K562 (cell line): ENCODE data around the gene TAF10. TPM values are rescaled to one million over a fixed set of nuclear protein-coding genes. Genes with fewer than 3 reads are reported as not detected.

Experiments used
- ARID2 ChIP-seq: fragments of 450-650 bp; IDR thresholded peaks from 2 replicates; pipeline ENCODE4 v1.6.1; 2017; ENCODE audit warnings: antibody characterized with exemption, mild to moderate bottlenecking
- BCOR ChIP-seq: fragments of 450-650 bp; IDR thresholded peaks from 2 replicates; pipeline ENCODE4 v1.6.1; 2016
- DPF2 ChIP-seq: fragments of 450-650 bp; IDR thresholded peaks from 2 replicates; pipeline ENCODE4 v1.6.1; 2016
- EP400 ChIP-seq: fragments of 450-650 bp; IDR thresholded peaks from 2 replicates; pipeline ENCODE4 v1.6.1; 2017; ENCODE audit warnings: antibody characterized with exemption, mild to moderate bottlenecking, moderate library complexity
- ESRRB ChIP-seq: fragments of 250-450 bp; sonication (Bioruptor Pico); IDR thresholded peaks from 2 replicates; pipeline ENCODE4 v1.5.0; 2020; ENCODE audit warnings: mild to moderate bottlenecking, moderate library complexity, borderline replicate concordance
- FOSL1 ChIP-seq: fragments of 200-800 bp; sonication (Bioruptor generic); conservative IDR thresholded peaks from 2 replicates; pipeline ENCODE4 v1.6.1; 2016; ENCODE audit warnings: missing genetic modification characterization, missing compliant biosample characterization
- FOXK2 ChIP-seq, 2 experiments: fragments of 450-650 bp; IDR thresholded peaks in 1 of 2; conservative IDR thresholded peaks in 1 of 2; 2 replicates each; pipeline ENCODE4 v1.6.1; 2016; ENCODE audit warnings: low read depth in 2 of 2, mild to moderate bottlenecking in 1 of 2
- GTF2E2 ChIP-seq: fragments of 200-800 bp; sonication (Bioruptor generic); IDR thresholded peaks from 2 replicates; pipeline ENCODE4 v1.6.1; 2016; ENCODE audit warnings: missing genetic modification characterization, missing compliant biosample characterization
- HCFC1 ChIP-seq: IDR thresholded peaks from 2 replicates; pipeline ENCODE4 v1.6.1; 2012; ENCODE audit warnings: low read depth, low read length, improper control_type of control experiment
- HES1 ChIP-seq: fragments of 450-650 bp; IDR thresholded peaks from 2 replicates; pipeline ENCODE4 v1.6.1; 2016; ENCODE audit warnings: low read depth, mild to moderate bottlenecking, moderate library complexity
- MCM3 ChIP-seq: fragments of 450-650 bp; IDR thresholded peaks from 2 replicates; pipeline ENCODE4 v1.6.1; 2016
- NFYB ChIP-seq: IDR thresholded peaks from 2 replicates; pipeline ENCODE4 v1.6.1; 2011; ENCODE audit warnings: mild to moderate bottlenecking, moderate library complexity; ENCODE audit not compliant: insufficient read length; ENCODE audit errors: extremely low read depth
- NKRF ChIP-seq: fragments of 450-650 bp; IDR thresholded peaks from 2 replicates; pipeline ENCODE4 v1.6.1; 2016; ENCODE audit warnings: borderline replicate concordance
- NR2C2 ChIP-seq, 2 experiments: fragments of 200-800 bp in 1 of 2; sonication (Bioruptor generic) in 1 of 2; sonication (generic) in 1 of 2; formaldehyde crosslinking in 1 of 2; IDR thresholded peaks; 2 replicates each; pipeline versions ENCODE4 v1.6.1 to v1.8.0; 2016 to 2022; ENCODE audit warnings: mild to moderate bottlenecking in 1 of 2, missing compliant biosample characterization in 1 of 2, missing genetic modification characterization in 1 of 2, missing genetic modification reagents in 1 of 2
- PHF8 ChIP-seq: fragments of 200-600 bp; sonication (generic); IDR thresholded peaks from 2 replicates; pipeline ENCODE4 v1.6.1; 2012; ENCODE audit warnings: mixed run types, mild to moderate bottlenecking, inconsistent platforms, low read length, moderate library complexity, borderline replicate concordance
- SMARCA4 ChIP-seq: fragments of 450-650 bp; IDR thresholded peaks from 2 replicates; pipeline ENCODE4 v1.6.1; 2016
- ZC3H11A ChIP-seq: IDR thresholded peaks from 2 replicates; pipeline ENCODE4 v1.6.1; 2012; ENCODE audit warnings: low read depth, low read length, improper control_type of control experiment
- ZFP36 ChIP-seq: fragments of 150-350 bp; IDR thresholded peaks from 2 replicates; pipeline ENCODE4 v1.6.1; 2018; ENCODE audit warnings: low read length, low read depth; ENCODE audit not compliant: partially characterized antibody
- ZNF184 ChIP-seq: sonication (generic); formaldehyde crosslinking; IDR thresholded peaks from 2 replicates; pipeline ENCODE4 v1.5.0; 2020; ENCODE audit warnings: missing genetic modification reagents
- ZNF217 ChIP-seq: sonication (generic); formaldehyde crosslinking; IDR thresholded peaks from 2 replicates; pipeline ENCODE4 v1.8.0; 2022; ENCODE audit warnings: mild to moderate bottlenecking, missing genetic modification reagents
- ZNF224 ChIP-seq: sonication (generic); formaldehyde crosslinking; IDR thresholded peaks from 2 replicates; pipeline ENCODE4 v1.8.0; 2022; ENCODE audit warnings: mild to moderate bottlenecking, missing genetic modification reagents
- ZNF253 ChIP-seq: fragments of 250-450 bp; sonication (Bioruptor Pico); conservative IDR thresholded peaks from 2 replicates; pipeline ENCODE4 v1.6.1; 2021; ENCODE audit warnings: mild to moderate bottlenecking
- ZNF584 ChIP-seq: fragments of 200-800 bp; sonication (Bioruptor generic); IDR thresholded peaks from 2 replicates; pipeline ENCODE4 v1.6.1; 2016; ENCODE audit warnings: low read depth, mild to moderate bottlenecking, missing genetic modification characterization, missing compliant biosample characterization
- polyA plus RNA-seq, 8 experiments: library from polyadenylated mRNA; depleted of rRNA in 4 of 8; stranded (reverse) in 5 of 8; unstranded in 3 of 8; fragments of >200 nt; fragmentation: Nextera tagmentation in 2 of 8; fragmentation: Illumina TruSeq in 1 of 8; extraction: Ambion mirVana in 2 of 8; extraction: Trizol in 1 of 8; gene quantifications; 2 replicates each; pipeline versions ENCODE4 v1.2.1 to v1.2.3, GENCODE V29; 2011 to 2014; ENCODE audit warnings: inconsistent platforms in 1 of 8, missing spikeins in 1 of 8
- total RNA-seq, 7 experiments: library from RNA; depleted of rRNA in 6 of 7; stranded (reverse); fragments of >200 nt in 6 of 7; fragmentation: Illumina TruSeq in 2 of 7; extraction: Trizol in 2 of 7; gene quantifications; 2 replicates each; pipeline versions ENCODE4 v1.2.1 to v1.2.3, GENCODE V29; 2011 to 2021; ENCODE audit warnings: low replicate concordance in 1 of 7
- TF ChIP-seq, protein P1 (sequence below), 2 experiments: fragments of 450-650 bp; conservative IDR thresholded peaks; 2 replicates each; pipeline ENCODE4 v1.6.1; 2017; ENCODE audit warnings: mild to moderate bottlenecking in 2 of 2, moderate library complexity in 2 of 2
- TF ChIP-seq, protein P2 (sequence below): sonication (generic); formaldehyde crosslinking; IDR thresholded peaks from 2 replicates; pipeline ENCODE4 v1.8.0; 2022; ENCODE audit warnings: mild to moderate bottlenecking, low read depth, missing genetic modification reagents

TAF10 gene
- total and polyA plus RNA-seq, 9 of the 15 experiments (the other 6 are each of a cell fraction or from before 2014, with no cell fraction given): 19.5 to 197 (median 121) TPM

GRCh38 chr11:6607190-6607795 lies 4.7 kb downstream of the TAF10 start (continued):
- 0 out of 2 replicates have a peak, but pooled peaks have one; percentile 10 for TF ChIP-seq DPF2
- no peak for TF ChIP-seq HES1
- TF ChIP-seq ZNF584 (CRISPR knock-in tag): no peak
- TF ChIP-seq ZNF217 (CRISPR knock-in tag): no peak
- 0 out of 2 replicates have a peak, but pooled peaks have one; percentile 8 for TF ChIP-seq NKRF
- TF ChIP-seq EP400: no peak
- no peak for TF ChIP-seq NR2C2 (CRISPR knock-in tag; IDR thresholded peaks at IDR 0.05)
- peak; percentile 44; the same call in 1 of the 2 replicates for TF ChIP-seq NR2C2 (tag; IDR thresholded peaks at IDR 0.05)
- TF ChIP-seq FOXK2 (conservative IDR thresholded peaks at IDR 0.05 in 1 of 2, IDR thresholded peaks at IDR 0.05 in 1 of 2; ENCODE audit: low read depth in 2 of 2): no peak
- TF ChIP-seq SMARCA4: 0 out of 2 replicates have a peak, but pooled peaks have one; percentile 10
- TF ChIP-seq ZNF224: no peak
- TF ChIP-seq, protein P1, sequence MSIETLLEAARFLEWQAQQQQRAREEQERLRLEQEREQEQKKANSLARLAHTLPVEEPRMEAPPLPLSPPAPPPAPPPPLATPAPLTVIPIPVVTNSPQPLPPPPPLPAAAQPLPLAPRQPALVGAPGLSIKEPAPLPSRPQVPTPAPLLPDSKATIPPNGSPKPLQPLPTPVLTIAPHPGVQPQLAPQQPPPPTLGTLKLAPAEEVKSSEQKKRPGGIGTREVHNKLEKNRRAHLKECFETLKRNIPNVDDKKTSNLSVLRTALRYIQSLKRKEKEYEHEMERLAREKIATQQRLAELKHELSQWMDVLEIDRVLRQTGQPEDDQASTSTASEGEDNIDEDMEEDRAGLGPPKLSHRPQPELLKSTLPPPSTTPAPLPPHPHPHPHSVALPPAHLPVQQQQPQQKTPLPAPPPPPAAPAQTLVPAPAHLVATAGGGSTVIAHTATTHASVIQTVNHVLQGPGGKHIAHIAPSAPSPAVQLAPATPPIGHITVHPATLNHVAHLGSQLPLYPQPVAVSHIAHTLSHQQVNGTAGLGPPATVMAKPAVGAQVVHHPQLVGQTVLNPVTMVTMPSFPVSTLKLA (conservative IDR thresholded peaks at IDR 0.05): peak in 1 of 2 experiments; percentile 44; a peak in 1 of 4 replicates
- no peak for TF ChIP-seq ZNF184 (CRISPR knock-in tag)
- peak; percentile 18 for TF ChIP-seq ZFP36
- peak; percentile 21; the same call in 1 of the 2 replicates for TF ChIP-seq FOSL1 (tag)
- TF ChIP-seq PHF8: no peak
- TF ChIP-seq MCM3: no peak
- TF ChIP-seq, protein P2, sequence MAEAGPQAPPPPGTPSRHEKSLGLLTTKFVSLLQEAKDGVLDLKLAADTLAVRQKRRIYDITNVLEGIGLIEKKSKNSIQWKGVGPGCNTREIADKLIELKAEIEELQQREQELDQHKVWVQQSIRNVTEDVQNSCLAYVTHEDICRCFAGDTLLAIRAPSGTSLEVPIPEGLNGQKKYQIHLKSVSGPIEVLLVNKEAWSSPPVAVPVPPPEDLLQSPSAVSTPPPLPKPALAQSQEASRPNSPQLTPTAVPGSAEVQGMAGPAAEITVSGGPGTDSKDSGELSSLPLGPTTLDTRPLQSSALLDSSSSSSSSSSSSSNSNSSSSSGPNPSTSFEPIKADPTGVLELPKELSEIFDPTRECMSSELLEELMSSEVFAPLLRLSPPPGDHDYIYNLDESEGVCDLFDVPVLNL (CRISPR knock-in tag): no peak
- TF ChIP-seq BCOR: no peak
- 0 out of 2 replicates have a peak, but pooled peaks have one; percentile 27 for TF ChIP-seq GTF2E2 (tag)
- TF ChIP-seq ARID2: no peak
- TF ChIP-seq ZNF253 (CRISPR knock-in tag): no peak
- TF ChIP-seq ESRRB: no peak
- TF ChIP-seq NFYB: no peak
- no peak for TF ChIP-seq HCFC1
- TF ChIP-seq ZC3H11A: no peak
